IPS-18c (cell line): ENCODE measurements around the gene SERPING1.

ENCODE experiments used
- H3K4me3 ChIP-seq: 2 replicates; pipeline ENCODE4 v1.7.0; 2013; ENCODE audit warnings: low read depth, mild to moderate bottlenecking, low read length, moderate library complexity; ENCODE audit not compliant: insufficient read depth
- H3K9me3 ChIP-seq: one replicate; pipeline ENCODE4 v1.6.1; 2013; ENCODE audit warnings: mild to moderate bottlenecking, low read length, moderate library complexity; ENCODE audit not compliant: control insufficient read depth, insufficient read depth

The SERPING1 gene

DNA sequence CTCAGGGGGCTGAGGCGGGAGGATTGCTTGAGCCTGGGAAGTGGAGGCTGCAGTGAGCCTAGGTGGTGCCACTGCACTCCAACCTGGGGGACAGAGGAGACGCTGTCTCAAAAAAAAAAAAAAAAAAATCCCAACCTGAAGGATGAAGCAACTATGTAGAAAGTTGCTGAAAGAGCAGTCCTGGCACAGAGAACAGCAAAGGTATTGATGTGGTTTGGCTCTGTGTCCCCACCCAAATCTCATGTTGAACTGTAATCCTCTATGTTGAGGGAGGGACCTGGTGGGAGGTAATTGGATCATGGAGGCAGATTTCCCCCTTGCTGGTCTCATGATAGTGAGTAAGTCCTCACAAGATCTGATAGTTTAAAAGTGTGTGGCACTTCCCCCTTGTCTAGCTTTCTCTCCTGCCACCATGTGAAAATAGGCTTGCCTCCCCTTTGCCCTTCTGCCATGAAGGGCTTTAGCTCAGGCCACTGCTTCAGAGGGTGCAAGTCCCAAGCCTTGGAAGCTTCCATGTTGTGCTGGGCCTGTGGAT is 10.7 kb upstream of the SERPING1 start:
- Histone ChIP-seq H3K4me3 (no peak overlapping the region), H3K9me3 (peaks cover 3% of the 10 kb centered on the region)

DNA sequence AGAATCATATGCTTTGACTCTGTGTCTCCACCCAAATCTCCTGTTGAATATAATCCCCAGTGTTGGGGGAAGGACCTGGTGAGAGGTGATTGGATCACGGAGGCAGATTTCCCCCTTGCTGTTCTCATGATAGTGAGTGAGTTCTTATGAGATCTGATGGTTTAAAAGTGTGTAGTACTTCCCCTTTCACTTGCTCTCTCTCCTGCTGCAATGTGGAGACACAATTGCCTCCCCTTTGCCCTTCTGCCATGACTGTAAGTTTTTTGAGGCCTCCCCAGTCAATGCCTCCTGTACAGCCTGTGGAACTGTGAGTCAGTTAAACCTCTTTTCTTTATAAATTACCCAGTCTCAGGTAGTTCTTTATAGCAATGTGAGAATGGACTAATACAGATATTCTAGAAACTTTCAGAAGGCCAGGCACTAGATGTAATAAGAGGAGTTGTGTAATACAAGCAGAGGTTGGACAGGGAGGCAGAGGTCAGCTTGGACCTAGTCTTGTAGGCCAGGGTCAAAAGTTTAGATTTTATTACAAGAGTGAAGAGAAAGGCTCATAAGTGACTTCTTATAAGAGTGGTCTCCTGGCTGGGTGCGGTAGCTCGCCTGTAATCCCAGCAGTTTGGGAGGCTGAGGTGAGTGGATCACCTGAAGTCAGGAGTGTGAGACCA is 9.3 kb upstream of the SERPING1 start:
- Histone ChIP-seq H3K9me3 (peaks cover 3% of the 10 kb centered on the region), H3K4me3 (no peak overlapping the region)

- H3K9me3 ChIP-seq: no peaks in the 10 kb centered on the region
Measured at GRCh38 chr11:57596266-57596885, 1.1 kb upstream of the SERPING1 start.

GRCh38 chr11:57597916-57598830 is 688 bp downstream of the SERPING1 start:
- no peaks in the 10 kb centered on the region for H3K9me3 ChIP-seq
- peak overlapping the region; percentile 61 for H3K4me3 ChIP-seq

More at GRCh38 chr11:57596266-57596885, 1.1 kb upstream of the SERPING1 start:
- no peak overlapping the region for H3K4me3 ChIP-seq

GRCh38 chr11:57598831-57599155 is 1.3 kb downstream of the SERPING1 start:
- peak overlapping the region; percentile 61 for H3K4me3 ChIP-seq
- H3K9me3 ChIP-seq: no peaks in the 10 kb centered on the region

- H3K4me3 ChIP-seq: no peak overlapping the region
- no peaks in the 10 kb centered on the region for H3K9me3 ChIP-seq
Measured at GRCh38 chr11:57599381-57599780, 1.9 kb downstream of the SERPING1 start.

DNA sequence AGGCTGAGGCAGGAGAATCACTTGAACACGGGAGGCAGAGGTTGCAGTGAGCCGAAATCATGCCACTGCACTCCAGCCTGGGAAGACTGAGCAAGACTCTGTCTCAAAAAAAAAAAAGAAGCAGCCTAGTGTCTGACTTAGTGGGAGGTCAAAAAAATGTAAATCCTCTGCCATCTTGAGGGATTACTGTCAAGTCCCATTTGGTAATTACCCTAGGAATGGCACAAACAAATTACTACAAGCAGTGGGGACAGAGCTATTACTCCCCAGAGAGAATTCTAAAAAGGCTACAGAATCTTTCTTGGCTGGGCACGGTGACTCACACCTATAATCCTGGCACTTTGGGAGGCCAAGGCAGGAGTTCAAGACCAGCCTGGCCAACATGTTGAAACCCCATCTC is 3.8 kb downstream of the SERPING1 start:
- Histone ChIP-seq H3K9me3 (no peaks in the 10 kb centered on the region), H3K4me3 (no peak overlapping the region)

DNA sequence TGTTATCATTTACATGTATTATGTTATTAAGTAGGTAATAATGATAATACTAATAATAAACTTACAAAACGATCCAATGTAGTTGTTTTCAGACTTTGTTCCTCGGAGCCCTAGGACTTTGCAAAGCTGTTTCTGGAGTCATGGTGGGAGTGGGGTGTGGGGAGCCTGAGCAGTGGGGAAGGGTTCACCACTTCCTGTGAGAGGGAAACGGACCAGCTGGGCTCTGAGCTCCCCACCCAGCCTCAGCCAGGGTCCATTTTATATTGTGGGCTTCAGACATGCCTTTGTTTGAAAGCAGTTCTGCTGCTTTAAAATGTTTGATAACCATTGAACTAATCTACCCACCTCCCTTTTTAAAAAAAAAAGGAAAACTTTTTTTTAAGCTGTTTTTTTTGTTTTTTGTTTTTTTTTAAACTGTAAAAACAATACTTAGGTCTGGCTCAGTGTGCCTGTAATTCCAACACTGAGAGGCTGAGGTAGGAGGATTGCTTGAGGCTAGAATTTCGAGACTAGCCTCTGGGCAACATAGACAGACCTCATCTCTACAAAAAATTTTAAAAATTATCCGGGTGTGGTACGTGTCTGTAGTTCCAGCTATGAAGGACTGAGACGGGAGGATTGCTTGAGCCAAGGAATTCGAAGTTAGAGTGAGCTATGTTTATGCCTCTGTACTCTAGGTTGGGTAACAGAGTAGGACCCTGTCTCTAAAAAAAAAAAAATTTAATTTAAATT is 7.0 kb downstream of the SERPING1 start:
- Histone ChIP-seq H3K4me3 (no peak overlapping the region), H3K9me3 (no peaks in the 10 kb centered on the region)

DNA sequence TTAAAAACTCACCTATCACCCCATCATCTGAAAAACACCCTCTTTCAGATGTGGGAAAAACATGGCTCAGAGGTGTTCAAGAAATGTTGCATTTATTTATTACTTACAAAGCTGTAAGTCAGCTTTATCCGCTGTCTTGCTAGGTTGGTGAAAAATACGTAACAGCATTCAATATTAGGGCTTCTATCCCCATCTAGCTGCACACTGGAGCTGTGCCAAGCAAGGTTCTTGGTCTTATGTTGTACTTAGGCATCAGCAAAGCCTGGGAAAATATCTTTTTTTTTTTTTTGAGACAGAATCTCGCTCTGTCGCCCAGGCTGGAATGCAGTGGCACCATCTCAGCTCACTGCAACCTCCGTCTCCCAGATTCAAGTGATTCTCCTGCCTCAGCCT is 7.5 kb downstream of the SERPING1 start:
- Histone ChIP-seq H3K9me3 (no peaks in the 10 kb centered on the region), H3K4me3 (no peak overlapping the region)

DNA sequence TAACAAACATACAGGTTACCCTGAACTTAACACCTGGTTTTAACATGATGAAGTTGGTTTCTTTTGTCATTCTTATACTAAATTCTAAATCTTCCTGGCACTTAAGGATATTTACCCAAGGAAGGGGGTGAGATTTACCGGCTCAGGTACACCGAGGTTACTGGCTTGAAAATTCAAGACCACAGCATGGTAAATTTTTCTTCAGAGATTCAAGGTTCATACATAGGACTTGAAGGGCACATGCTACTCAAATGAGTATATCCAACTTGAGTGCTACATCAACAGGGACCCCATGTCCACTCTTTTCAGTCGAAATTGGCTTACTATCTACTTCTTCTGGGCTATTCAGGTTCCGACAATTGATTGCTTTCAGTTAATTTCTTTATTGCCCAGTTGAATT is 12.7 kb downstream of the SERPING1 start:
- H3K4me3 ChIP-seq: no peak overlapping the region
- H3K9me3 ChIP-seq: no peaks in the 10 kb centered on the region

- H3K9me3 ChIP-seq: no peaks in the 10 kb centered on the region
- H3K4me3 ChIP-seq: no peak overlapping the region
Measured at GRCh38 chr11:57614234-57614772, 16.8 kb downstream of the SERPING1 start.

DNA sequence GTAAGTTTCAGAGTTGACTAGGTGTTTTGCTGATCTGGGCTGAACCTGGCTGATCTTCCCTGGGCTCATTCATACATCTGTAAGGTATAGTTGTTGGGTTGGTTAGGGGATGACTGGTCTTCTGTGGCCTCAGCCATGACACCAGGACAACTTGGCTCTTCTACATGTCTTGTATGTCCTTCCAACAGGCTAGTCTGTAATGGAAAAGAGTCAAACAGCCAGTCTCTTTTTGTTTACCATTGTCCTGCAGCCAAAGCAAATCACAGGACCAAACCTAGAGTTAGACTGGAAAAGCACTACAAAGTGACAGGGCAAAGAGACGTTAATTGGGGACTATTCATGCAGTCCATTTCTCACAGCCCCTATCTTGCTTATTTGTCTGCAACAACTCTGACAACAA is 17.8 kb downstream of the SERPING1 start:
- peaks cover 5% of the 10 kb centered on the region for H3K9me3 ChIP-seq
- no peak overlapping the region for H3K4me3 ChIP-seq

DNA sequence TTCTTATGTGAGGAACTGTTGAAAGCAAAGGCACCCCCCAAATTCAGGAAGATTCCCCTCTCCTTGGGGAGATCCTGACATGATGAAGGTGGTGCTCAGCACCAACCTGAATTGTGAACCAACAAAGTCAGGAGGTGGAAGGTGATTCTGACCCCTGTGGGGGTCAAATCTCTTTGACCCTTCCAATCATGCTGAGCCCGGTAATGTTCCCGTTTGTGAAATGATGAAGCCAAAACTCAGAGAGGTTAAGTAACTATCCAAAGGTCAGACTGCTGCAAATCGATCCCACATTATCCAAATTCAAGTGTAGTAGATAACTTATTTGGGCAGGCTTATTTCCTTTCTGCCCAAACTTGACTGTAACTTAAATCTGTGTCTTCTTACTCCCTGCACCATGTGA is 19.1 kb downstream of the SERPING1 start:
- H3K9me3 ChIP-seq: peaks cover 5% of the 10 kb centered on the region
- no peak overlapping the region for H3K4me3 ChIP-seq

DNA sequence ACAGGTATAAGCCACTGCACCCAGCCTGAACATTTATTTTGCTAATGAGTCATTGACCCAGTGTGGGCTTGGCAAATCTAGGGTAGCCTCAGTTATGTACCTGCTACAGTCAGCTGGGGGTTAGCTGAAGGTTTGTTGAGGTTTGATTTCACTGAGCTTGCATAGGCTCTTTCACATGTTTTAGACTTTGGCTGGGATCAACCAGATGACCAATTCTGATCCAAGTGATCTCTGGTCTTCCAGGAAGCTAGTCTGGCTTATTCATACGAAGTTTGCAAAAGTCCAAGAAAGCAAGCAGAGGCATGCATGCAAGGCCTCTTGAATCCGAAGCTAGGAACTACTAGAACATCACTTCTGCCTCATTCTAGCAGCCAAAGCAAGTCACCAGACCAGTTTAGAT is 21.0 kb downstream of the SERPING1 start:
- peaks cover 5% of the 10 kb centered on the region for H3K9me3 ChIP-seq
- no peak overlapping the region for H3K4me3 ChIP-seq

- Histone ChIP-seq H3K4me3 (no peak overlapping the region), H3K9me3 (peaks cover 5% of the 10 kb centered on the region)
Measured at GRCh38 chr11:57619331-57619730, 21.8 kb downstream of the SERPING1 start.

- no peak overlapping the region for H3K4me3 ChIP-seq
- peaks cover 5% of the 10 kb centered on the region for H3K9me3 ChIP-seq
Measured at GRCh38 chr11:57620467-57620866, 23.0 kb downstream of the SERPING1 start.

- H3K4me3 ChIP-seq: no peak overlapping the region
- peaks cover 5% of the 10 kb centered on the region for H3K9me3 ChIP-seq
Measured at GRCh38 chr11:57622263-57622662, 24.8 kb downstream of the SERPING1 start.
